ENCODE measurements around the gene PAX8.
"Not testable (repeated sequence)": the region's sequence is repeated elsewhere in the genome, so short reads cannot be mapped to it uniquely, and the experiment has no call there.

DNA sequence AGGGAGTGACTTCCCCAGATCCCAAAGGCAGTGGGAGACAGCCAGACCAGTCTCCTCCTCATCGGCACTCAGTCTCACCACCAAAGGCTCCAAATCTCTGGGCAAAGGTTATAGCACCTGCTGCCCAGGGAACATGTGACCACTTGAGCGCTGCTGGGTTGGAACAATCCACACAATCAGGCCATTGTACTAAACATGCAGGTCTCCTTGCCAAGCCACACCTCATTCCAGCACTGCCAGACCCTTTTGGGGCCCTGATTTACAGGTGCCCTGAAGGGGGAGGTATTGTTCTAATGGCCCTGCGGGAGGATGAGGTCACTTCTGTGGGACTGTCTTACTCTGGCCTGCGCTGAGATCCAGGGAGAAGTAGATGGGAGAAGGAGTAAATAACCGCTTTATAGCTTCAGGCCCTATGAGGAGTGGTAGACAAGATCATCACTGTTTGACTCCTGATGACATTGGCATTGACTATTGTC lies 10.0 kb upstream of the PAX8 start:
- not testable (repeated sequence) for TF ChIP-seq POLR2A (IDR thresholded peaks at IDR 0.05)
- TF ChIP-seq, protein P1, sequence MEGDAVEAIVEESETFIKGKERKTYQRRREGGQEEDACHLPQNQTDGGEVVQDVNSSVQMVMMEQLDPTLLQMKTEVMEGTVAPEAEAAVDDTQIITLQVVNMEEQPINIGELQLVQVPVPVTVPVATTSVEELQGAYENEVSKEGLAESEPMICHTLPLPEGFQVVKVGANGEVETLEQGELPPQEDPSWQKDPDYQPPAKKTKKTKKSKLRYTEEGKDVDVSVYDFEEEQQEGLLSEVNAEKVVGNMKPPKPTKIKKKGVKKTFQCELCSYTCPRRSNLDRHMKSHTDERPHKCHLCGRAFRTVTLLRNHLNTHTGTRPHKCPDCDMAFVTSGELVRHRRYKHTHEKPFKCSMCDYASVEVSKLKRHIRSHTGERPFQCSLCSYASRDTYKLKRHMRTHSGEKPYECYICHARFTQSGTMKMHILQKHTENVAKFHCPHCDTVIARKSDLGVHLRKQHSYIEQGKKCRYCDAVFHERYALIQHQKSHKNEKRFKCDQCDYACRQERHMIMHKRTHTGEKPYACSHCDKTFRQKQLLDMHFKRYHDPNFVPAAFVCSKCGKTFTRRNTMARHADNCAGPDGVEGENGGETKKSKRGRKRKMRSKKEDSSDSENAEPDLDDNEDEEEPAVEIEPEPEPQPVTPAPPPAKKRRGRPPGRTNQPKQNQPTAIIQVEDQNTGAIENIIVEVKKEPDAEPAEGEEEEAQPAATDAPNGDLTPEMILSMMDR (IDR thresholded peaks at IDR 0.05), result not testable (repeated sequence)

Measured in stomach (tissue), 4 donors.